HepG2 (cell line): ENCODE measurements around the gene ZNF629. TPM values are rescaled to one million over a fixed set of nuclear protein-coding genes. Genes with fewer than 3 reads are reported as not detected.

Experiments
- BCLAF1 ChIP-seq: fragments of 450-650 bp; IDR thresholded peaks from 2 replicates; pipeline ENCODE4 v1.6.1; 2017; ENCODE audit warnings: mild to moderate bottlenecking
- CSRNP1 ChIP-seq: sonication (generic); formaldehyde crosslinking; IDR thresholded peaks from 2 replicates; pipeline ENCODE4 v1.8.1; 2023; ENCODE audit warnings: mild to moderate bottlenecking, missing genetic modification reagents
- DPF2 ChIP-seq: sonication (generic); formaldehyde crosslinking; IDR thresholded peaks from 2 replicates; pipeline ENCODE4 v1.4.0; 2020; ENCODE audit warnings: mild to moderate bottlenecking, low read depth, missing genetic modification reagents, borderline replicate concordance
- ESRRA ChIP-seq: sonication (generic); formaldehyde crosslinking; IDR thresholded peaks from 2 replicates; pipeline ENCODE4 v1.5.1; 2020; ENCODE audit warnings: mild to moderate bottlenecking, low read depth, missing genetic modification reagents
- KLF11 ChIP-seq: IDR thresholded peaks from 2 replicates; pipeline ENCODE4 v1.6.1; 2016; ENCODE audit warnings: missing compliant biosample characterization
- MED1 ChIP-seq: sonication (generic); formaldehyde crosslinking; IDR thresholded peaks from 2 replicates; pipeline ENCODE4 v1.4.0; 2020; ENCODE audit warnings: missing genetic modification reagents
- MXI1 ChIP-seq: IDR thresholded peaks from 3 replicates; pipeline ENCODE4 v1.6.1; 2012; ENCODE audit warnings: low read depth, low read length, inconsistent platforms, borderline replicate concordance
- POGZ ChIP-seq: sonication (generic); formaldehyde crosslinking; IDR thresholded peaks from 2 replicates; pipeline ENCODE4 v1.4.0; 2020; ENCODE audit warnings: mild to moderate bottlenecking, missing genetic modification reagents
- ZNF292 ChIP-seq: sonication (generic); formaldehyde crosslinking; IDR thresholded peaks from 2 replicates; pipeline ENCODE4 v1.8.1; 2022; ENCODE audit warnings: mild to moderate bottlenecking, low read depth, missing genetic modification reagents, borderline replicate concordance
- polyA plus RNA-seq, 8 experiments: library from polyadenylated mRNA; depleted of rRNA in 3 of 8; stranded (reverse) in 7 of 8; unstranded in 1 of 8; fragments of >200 nt; fragmentation: Illumina TruSeq in 4 of 8; extraction: Trizol in 4 of 8; gene quantifications; 2 replicates each; pipeline versions ENCODE4 v1.2.1 to v1.2.3, GENCODE V29; 2011 to 2016; ENCODE audit warnings: low read depth in 4 of 8, missing spikeins in 1 of 8, mixed read lengths in 1 of 8; ENCODE audit not compliant: insufficient read depth in 1 of 8
- total RNA-seq, 5 experiments: library from RNA; depleted of rRNA; stranded (reverse); fragments of >200 nt; fragmentation: Illumina TruSeq; extraction: Trizol; gene quantifications; 2 replicates each; pipeline ENCODE4 v1.2.3, GENCODE V29; 2016; ENCODE audit warnings: low read depth in 1 of 5
- TF ChIP-seq, protein P1 (sequence below): sonication (generic); formaldehyde crosslinking; IDR thresholded peaks from 2 replicates; pipeline ENCODE4 v1.4.0; 2020; ENCODE audit warnings: missing genetic modification reagents; ENCODE audit errors: not compliant biosample characterization
- TF ChIP-seq, protein P2 (sequence below): fragments of 450-650 bp; IDR thresholded peaks from 2 replicates; pipeline ENCODE4 v1.6.1; 2016
- TF ChIP-seq, protein P3 (sequence below): sonication (generic); formaldehyde crosslinking; IDR thresholded peaks from 2 replicates; pipeline ENCODE4 v1.5.0; 2020; ENCODE audit warnings: mild to moderate bottlenecking, missing genetic modification reagents, borderline replicate concordance
- TF ChIP-seq, protein P4 (sequence below): sonication (generic); formaldehyde crosslinking; IDR thresholded peaks from 2 replicates; pipeline ENCODE4 v1.4.0; 2020; ENCODE audit warnings: mild to moderate bottlenecking, missing genetic modification reagents, borderline replicate concordance

ZNF629 gene
- total and polyA plus RNA-seq, 2 of the 13 experiments (the other 11 are each of a cell fraction or from before 2014, with no cell fraction given), result 6.1 to 16.5 TPM

DNA sequence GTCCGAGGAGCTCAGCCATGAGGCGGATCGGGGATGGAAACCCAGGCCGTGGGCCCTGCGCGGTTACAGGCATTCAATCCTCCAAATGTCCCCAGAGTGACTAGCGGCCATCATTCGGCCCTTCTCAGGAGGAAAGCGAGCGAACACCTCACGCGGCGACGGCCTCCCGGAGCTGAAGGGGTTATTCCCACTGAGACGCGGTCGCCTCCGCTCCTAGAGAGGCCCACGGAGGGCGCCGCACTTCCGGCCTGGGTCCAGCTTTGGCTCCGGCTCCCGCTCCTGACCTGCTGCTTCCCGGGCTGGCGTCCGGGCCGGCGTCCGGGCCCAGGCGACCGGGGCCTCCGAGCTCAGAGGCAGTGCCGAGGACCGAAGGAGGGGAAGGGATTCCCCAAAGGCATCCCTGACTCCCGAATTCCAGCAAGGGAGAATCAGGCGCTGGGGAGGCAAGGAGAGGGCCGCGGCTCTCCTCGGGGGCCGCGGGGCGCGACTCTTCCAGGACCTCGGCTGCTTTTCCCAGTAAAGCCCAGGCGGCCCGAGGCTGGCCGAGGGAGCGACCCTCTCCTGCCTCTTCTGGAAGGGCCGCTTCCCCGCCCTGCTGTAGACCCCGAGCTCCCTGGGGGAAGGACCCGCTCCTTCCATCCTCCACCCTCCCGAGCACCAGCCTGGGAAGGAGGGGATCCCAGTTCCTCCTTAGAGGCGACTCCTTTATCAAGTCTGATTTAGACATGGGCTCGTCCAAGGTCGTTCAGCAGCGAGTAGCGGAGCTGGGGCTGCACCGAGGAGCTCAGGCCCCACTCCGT, 18.6 kb upstream of the ZNF629 start (continued):
- TF ChIP-seq BCLAF1, result no peak
- TF ChIP-seq, protein P1, sequence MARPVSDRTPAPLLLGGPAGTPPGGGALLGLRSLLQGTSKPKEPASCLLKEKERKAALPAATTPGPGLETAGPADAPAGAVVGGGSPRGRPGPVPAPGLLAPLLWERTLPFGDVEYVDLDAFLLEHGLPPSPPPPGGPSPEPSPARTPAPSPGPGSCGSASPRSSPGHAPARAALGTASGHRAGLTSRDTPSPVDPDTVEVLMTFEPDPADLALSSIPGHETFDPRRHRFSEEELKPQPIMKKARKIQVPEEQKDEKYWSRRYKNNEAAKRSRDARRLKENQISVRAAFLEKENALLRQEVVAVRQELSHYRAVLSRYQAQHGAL (CRISPR knock-in tag), result peak; percentile 88
- TF ChIP-seq CSRNP1 (CRISPR knock-in tag), result 0 out of 2 replicates have a peak, but pooled peaks have one; percentile 51
- TF ChIP-seq MXI1, result peak; percentile 75; the same call in 1 of the 3 replicates
- no peak; the same call in 1 of the 2 replicates for TF ChIP-seq ZNF292 (CRISPR knock-in tag)
- TF ChIP-seq ESRRA (CRISPR knock-in tag), result peak; percentile 74
- TF ChIP-seq POGZ, result peak; percentile 71
- TF ChIP-seq, protein P2, sequence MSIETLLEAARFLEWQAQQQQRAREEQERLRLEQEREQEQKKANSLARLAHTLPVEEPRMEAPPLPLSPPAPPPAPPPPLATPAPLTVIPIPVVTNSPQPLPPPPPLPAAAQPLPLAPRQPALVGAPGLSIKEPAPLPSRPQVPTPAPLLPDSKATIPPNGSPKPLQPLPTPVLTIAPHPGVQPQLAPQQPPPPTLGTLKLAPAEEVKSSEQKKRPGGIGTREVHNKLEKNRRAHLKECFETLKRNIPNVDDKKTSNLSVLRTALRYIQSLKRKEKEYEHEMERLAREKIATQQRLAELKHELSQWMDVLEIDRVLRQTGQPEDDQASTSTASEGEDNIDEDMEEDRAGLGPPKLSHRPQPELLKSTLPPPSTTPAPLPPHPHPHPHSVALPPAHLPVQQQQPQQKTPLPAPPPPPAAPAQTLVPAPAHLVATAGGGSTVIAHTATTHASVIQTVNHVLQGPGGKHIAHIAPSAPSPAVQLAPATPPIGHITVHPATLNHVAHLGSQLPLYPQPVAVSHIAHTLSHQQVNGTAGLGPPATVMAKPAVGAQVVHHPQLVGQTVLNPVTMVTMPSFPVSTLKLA, result no peak
- TF ChIP-seq, protein P3, sequence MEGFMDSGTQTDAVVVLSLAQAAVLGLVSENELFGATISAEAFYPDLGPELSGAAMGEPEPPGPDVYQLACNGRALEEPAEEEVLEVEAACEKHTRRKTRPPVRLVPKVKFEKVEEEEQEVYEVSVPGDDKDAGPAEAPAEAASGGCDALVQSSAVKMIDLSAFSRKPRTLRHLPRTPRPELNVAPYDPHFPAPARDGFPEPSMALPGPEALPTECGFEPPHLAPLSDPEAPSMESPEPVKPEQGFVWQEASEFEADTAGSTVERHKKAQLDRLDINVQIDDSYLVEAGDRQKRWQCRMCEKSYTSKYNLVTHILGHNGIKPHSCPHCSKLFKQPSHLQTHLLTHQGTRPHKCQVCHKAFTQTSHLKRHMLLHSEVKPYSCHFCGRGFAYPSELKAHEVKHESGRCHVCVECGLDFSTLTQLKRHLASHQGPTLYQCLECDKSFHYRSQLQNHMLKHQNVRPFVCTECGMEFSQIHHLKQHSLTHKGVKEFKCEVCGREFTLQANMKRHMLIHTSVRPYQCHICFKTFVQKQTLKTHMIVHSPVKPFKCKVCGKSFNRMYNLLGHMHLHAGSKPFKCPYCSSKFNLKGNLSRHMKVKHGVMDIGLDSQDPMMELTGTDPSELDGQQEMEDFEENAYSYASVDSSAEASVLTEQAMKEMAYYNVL (CRISPR knock-in tag), result no peak; the same call in 1 of the 2 replicates
- TF ChIP-seq, protein P4, sequence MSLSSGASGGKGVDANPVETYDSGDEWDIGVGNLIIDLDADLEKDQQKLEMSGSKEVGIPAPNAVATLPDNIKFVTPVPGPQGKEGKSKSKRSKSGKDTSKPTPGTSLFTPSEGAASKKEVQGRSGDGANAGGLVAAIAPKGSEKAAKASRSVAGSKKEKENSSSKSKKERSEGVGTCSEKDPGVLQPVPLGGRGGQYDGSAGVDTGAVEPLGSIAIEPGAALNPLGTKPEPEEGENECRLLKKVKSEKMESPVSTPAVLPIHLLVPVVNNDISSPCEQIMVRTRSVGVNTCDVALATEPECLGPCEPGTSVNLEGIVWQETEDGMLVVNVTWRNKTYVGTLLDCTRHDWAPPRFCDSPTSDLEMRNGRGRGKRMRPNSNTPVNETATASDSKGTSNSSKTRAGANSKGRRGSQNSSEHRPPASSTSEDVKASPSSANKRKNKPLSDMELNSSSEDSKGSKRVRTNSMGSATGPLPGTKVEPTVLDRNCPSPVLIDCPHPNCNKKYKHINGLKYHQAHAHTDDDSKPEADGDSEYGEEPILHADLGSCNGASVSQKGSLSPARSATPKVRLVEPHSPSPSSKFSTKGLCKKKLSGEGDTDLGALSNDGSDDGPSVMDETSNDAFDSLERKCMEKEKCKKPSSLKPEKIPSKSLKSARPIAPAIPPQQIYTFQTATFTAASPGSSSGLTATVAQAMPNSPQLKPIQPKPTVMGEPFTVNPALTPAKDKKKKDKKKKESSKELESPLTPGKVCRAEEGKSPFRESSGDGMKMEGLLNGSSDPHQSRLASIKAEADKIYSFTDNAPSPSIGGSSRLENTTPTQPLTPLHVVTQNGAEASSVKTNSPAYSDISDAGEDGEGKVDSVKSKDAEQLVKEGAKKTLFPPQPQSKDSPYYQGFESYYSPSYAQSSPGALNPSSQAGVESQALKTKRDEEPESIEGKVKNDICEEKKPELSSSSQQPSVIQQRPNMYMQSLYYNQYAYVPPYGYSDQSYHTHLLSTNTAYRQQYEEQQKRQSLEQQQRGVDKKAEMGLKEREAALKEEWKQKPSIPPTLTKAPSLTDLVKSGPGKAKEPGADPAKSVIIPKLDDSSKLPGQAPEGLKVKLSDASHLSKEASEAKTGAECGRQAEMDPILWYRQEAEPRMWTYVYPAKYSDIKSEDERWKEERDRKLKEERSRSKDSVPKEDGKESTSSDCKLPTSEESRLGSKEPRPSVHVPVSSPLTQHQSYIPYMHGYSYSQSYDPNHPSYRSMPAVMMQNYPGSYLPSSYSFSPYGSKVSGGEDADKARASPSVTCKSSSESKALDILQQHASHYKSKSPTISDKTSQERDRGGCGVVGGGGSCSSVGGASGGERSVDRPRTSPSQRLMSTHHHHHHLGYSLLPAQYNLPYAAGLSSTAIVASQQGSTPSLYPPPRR (CRISPR knock-in tag), result peak; percentile 80
- peak; percentile 96 for TF ChIP-seq MED1 (CRISPR knock-in tag)
- peak; percentile 92 for TF ChIP-seq KLF11 (CRISPR knock-in tag)
- TF ChIP-seq DPF2 (CRISPR knock-in tag), result peak; percentile 47; the same call in 1 of the 2 replicates
